ENCODE measurements around the gene DMD.

DNA sequence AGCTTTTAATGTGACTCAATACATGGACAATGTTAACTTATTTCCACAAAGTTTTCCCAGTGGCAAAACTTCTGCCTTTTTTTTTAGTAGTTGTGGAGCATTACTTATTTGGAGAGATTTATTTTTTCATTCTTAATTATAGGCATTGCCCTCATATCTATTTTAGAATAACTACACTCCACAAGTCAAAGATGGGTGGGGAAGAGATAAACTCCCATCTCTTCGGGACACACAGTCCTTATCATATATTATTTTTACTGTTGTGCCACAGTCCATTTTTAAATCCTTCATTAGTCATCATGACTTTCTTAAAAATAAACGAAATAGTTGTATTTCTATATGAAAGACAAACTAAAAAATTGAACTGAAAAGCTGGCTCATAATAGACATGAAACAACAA, 1.2 kb downstream of the DMD start:
- TF ChIP-seq, protein P1, sequence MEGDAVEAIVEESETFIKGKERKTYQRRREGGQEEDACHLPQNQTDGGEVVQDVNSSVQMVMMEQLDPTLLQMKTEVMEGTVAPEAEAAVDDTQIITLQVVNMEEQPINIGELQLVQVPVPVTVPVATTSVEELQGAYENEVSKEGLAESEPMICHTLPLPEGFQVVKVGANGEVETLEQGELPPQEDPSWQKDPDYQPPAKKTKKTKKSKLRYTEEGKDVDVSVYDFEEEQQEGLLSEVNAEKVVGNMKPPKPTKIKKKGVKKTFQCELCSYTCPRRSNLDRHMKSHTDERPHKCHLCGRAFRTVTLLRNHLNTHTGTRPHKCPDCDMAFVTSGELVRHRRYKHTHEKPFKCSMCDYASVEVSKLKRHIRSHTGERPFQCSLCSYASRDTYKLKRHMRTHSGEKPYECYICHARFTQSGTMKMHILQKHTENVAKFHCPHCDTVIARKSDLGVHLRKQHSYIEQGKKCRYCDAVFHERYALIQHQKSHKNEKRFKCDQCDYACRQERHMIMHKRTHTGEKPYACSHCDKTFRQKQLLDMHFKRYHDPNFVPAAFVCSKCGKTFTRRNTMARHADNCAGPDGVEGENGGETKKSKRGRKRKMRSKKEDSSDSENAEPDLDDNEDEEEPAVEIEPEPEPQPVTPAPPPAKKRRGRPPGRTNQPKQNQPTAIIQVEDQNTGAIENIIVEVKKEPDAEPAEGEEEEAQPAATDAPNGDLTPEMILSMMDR (conservative IDR thresholded peaks at IDR 0.05): no peak
- TF ChIP-seq EZH2 (IDR thresholded peaks at IDR 0.05; ENCODE audit: low read depth): no peak
